ENCODE measurements around the gene GPR142.

DNA sequence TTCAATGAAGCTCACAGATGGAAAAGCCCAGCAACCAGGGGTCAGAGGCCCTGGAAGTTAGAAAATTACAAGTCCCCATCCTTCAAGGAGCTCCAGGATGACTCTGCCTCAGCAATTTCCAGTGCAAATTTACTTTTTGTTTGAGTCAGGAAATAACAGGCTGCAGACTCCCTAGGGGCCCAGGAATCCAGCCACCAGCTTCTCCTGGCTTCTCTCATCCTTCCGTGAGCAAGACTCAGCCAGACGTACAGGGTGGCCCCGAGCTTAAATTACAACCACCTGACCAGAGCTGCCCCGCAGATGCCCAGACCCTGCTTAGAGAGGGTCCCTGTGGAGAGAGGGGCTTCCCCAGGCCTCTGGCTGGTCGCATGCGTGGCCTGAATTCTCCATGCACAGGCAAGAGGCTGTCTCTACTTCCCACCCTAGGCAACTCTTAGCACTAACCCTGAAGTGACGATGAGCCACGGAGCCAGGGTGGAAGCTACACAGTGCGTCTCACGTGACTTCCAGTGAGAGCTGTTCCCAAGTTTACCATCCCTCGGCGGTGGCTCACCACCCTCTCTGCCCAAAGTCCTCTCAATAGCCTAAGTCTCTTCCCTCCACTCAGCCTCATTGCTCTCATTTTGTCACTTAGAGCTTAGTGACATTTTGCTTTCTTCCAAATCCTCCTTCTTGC is 27.1 kb downstream of the GPR142 start:
- TF ChIP-seq BACH2 (CRISPR knock-in tag; IDR thresholded peaks at IDR 0.05; ENCODE audit: borderline replicate concordance): no peak
- TF ChIP-seq CSDC2 (CRISPR knock-in tag; IDR thresholded peaks at IDR 0.05): no peak
- TF ChIP-seq, protein P1, sequence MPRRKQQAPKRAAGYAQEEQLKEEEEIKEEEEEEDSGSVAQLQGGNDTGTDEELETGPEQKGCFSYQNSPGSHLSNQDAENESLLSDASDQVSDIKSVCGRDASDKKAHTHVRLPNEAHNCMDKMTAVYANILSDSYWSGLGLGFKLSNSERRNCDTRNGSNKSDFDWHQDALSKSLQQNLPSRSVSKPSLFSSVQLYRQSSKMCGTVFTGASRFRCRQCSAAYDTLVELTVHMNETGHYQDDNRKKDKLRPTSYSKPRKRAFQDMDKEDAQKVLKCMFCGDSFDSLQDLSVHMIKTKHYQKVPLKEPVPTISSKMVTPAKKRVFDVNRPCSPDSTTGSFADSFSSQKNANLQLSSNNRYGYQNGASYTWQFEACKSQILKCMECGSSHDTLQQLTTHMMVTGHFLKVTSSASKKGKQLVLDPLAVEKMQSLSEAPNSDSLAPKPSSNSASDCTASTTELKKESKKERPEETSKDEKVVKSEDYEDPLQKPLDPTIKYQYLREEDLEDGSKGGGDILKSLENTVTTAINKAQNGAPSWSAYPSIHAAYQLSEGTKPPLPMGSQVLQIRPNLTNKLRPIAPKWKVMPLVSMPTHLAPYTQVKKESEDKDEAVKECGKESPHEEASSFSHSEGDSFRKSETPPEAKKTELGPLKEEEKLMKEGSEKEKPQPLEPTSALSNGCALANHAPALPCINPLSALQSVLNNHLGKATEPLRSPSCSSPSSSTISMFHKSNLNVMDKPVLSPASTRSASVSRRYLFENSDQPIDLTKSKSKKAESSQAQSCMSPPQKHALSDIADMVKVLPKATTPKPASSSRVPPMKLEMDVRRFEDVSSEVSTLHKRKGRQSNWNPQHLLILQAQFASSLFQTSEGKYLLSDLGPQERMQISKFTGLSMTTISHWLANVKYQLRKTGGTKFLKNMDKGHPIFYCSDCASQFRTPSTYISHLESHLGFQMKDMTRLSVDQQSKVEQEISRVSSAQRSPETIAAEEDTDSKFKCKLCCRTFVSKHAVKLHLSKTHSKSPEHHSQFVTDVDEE (CRISPR knock-in tag; IDR thresholded peaks at IDR 0.05): no peak
- TF ChIP-seq, protein P2, sequence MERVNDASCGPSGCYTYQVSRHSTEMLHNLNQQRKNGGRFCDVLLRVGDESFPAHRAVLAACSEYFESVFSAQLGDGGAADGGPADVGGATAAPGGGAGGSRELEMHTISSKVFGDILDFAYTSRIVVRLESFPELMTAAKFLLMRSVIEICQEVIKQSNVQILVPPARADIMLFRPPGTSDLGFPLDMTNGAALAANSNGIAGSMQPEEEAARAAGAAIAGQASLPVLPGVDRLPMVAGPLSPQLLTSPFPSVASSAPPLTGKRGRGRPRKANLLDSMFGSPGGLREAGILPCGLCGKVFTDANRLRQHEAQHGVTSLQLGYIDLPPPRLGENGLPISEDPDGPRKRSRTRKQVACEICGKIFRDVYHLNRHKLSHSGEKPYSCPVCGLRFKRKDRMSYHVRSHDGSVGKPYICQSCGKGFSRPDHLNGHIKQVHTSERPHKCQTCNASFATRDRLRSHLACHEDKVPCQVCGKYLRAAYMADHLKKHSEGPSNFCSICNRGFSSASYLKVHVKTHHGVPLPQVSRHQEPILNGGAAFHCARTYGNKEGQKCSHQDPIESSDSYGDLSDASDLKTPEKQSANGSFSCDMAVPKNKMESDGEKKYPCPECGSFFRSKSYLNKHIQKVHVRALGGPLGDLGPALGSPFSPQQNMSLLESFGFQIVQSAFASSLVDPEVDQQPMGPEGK (CRISPR knock-in tag; IDR thresholded peaks at IDR 0.05; ENCODE audit: borderline replicate concordance): no peak
- TF ChIP-seq ZNF70 (CRISPR knock-in tag; IDR thresholded peaks at IDR 0.05): no peak
- no peak for TF ChIP-seq ZNF565 (CRISPR knock-in tag; conservative IDR thresholded peaks at IDR 0.05; ENCODE audit: low read depth)
- no peak for TF ChIP-seq TOX (CRISPR knock-in tag; IDR thresholded peaks at IDR 0.05; ENCODE audit: borderline replicate concordance)
- no peak for TF ChIP-seq SNAI2 (CRISPR knock-in tag; IDR thresholded peaks at IDR 0.05)
- no peak for TF ChIP-seq ZFP30 (CRISPR knock-in tag; IDR thresholded peaks at IDR 0.05)
- TF ChIP-seq, protein P3, sequence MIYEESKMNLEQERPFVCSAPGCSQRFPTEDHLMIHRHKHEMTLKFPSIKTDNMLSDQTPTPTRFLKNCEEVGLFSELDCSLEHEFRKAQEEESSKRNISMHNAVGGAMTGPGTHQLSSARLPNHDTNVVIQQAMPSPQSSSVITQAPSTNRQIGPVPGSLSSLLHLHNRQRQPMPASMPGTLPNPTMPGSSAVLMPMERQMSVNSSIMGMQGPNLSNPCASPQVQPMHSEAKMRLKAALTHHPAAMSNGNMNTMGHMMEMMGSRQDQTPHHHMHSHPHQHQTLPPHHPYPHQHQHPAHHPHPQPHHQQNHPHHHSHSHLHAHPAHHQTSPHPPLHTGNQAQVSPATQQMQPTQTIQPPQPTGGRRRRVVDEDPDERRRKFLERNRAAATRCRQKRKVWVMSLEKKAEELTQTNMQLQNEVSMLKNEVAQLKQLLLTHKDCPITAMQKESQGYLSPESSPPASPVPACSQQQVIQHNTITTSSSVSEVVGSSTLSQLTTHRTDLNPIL (CRISPR knock-in tag; IDR thresholded peaks at IDR 0.05; ENCODE audit: low read depth): no peak
